Keratinocyte (primary cell): ENCODE results near the gene BBS2. TPM values are rescaled to one million over a fixed set of nuclear protein-coding genes. Genes with fewer than 3 reads are reported as not detected.

Experiments used
- DNase-seq: peaks from one replicate; pipeline ENCODE4 v3.0.0-alpha.2; 2011; ENCODE audit warnings: low read depth, missing footprints, low spot score
- FAIRE-seq: peaks from 2 replicates; lab custom pipeline; 2011; peaks lifted over from hg19 to GRCh38; lab: Jason Lieb, UNC
- H2AFZ ChIP-seq: 2 replicates; pipeline ENCODE4 v1.6.0; 2012; ENCODE audit warnings: low read length, control low read depth, inconsistent platforms; ENCODE audit not compliant: control insufficient read depth
- H3K27ac ChIP-seq: 2 replicates; pipeline ENCODE4 v1.5.1; 2011; ENCODE audit warnings: low read length; ENCODE audit not compliant: control insufficient read depth, insufficient read depth
- H3K27me3 ChIP-seq: 3 replicates; pipeline ENCODE4 v1.6.0; 2011; ENCODE audit warnings: low read length; ENCODE audit not compliant: control insufficient read depth, insufficient read depth; ENCODE audit errors: extremely low read depth
- H3K36me3 ChIP-seq, 2 experiments: 2 replicates in 1 of 2; 3 replicates in 1 of 2; pipeline ENCODE4 v1.5.1; 2011; ENCODE audit warnings: low read length in 2 of 2, mild to moderate bottlenecking in 1 of 2; ENCODE audit not compliant: control insufficient read depth in 2 of 2, insufficient read depth in 2 of 2; ENCODE audit errors: extremely low read depth in 1 of 2
- H3K4me1 ChIP-seq: 3 replicates; pipeline ENCODE4 v1.5.1; 2011; ENCODE audit warnings: low read length; ENCODE audit not compliant: control insufficient read depth, insufficient read depth; ENCODE audit errors: extremely low read depth
- H3K4me2 ChIP-seq: 3 replicates; pipeline ENCODE4 v1.6.0; 2011; ENCODE audit warnings: low read depth, low read length; ENCODE audit not compliant: control insufficient read depth, insufficient read depth; ENCODE audit errors: extremely low read depth
- H3K4me3 ChIP-seq, 3 experiments: fragments of 200-600 bp in 1 of 3; sonication (generic) in 1 of 3; 2 replicates in 2 of 3; 3 replicates in 1 of 3; pipeline ENCODE4 v1.5.1; 2011 to 2016; ENCODE audit warnings: low read length in 3 of 3, mild to moderate bottlenecking in 3 of 3, control low read depth in 2 of 3, inconsistent platforms in 1 of 3, low read depth in 1 of 3, mixed read lengths in 1 of 3, mixed run types in 1 of 3, moderate library complexity in 1 of 3; ENCODE audit not compliant: control insufficient read depth in 2 of 3, insufficient read depth in 2 of 3; ENCODE audit errors: extremely low read depth in 1 of 3
- H3K79me2 ChIP-seq: 2 replicates; pipeline ENCODE4 v1.6.0; 2012; ENCODE audit warnings: low read length; ENCODE audit not compliant: control insufficient read depth, insufficient read depth
- H3K9ac ChIP-seq: 3 replicates; pipeline ENCODE4 v1.6.0; 2011; ENCODE audit warnings: low read length; ENCODE audit not compliant: control insufficient read depth, insufficient read depth; ENCODE audit errors: extremely low read depth
- H3K9me1 ChIP-seq: 3 replicates; pipeline ENCODE4 v1.6.0; 2011; ENCODE audit warnings: low read length; ENCODE audit not compliant: control insufficient read depth, insufficient read depth; ENCODE audit errors: extremely low read depth
- H3K9me3 ChIP-seq: 2 replicates; pipeline ENCODE4 v1.5.1; 2012; ENCODE audit warnings: low read depth, low read length; ENCODE audit not compliant: control insufficient read depth
- H4K20me1 ChIP-seq: 3 replicates; pipeline ENCODE4 v1.6.0; 2011; ENCODE audit warnings: low read length; ENCODE audit not compliant: control insufficient read depth, insufficient read depth; ENCODE audit errors: extremely low read depth
- CTCF ChIP-seq, 3 experiments: IDR thresholded peaks in 1 of 3; conservative IDR thresholded peaks in 1 of 3; optimal IDR thresholded peaks in 1 of 3; 2 replicates in 2 of 3; 3 replicates in 1 of 3; pipeline versions ENCODE3 to v1.5.1; 2011; ENCODE audit warnings: low read length in 3 of 3, mild to moderate bottlenecking in 3 of 3, moderate library complexity in 2 of 3, control low read depth in 1 of 3, inconsistent platforms in 1 of 3; ENCODE audit not compliant: insufficient read depth in 2 of 3; ENCODE audit errors: extremely low read depth in 1 of 3
- EZH2 ChIP-seq: IDR thresholded peaks from one replicate; pipeline ENCODE4 v1.6.1; 2012; ENCODE audit warnings: inconsistent platforms, mild to moderate bottlenecking, low read length, moderate library complexity
- dilution Hi-C: fragments of 300-500 bp; cut with MboI; formaldehyde crosslinking; loops from one replicate; pipeline ENCODE4 v1.7.0; 2020; ENCODE audit warnings: low sequenced_read_pairs; ENCODE audit not compliant: extremely low pct_ligation_motif_present
- polyA plus RNA-seq, 5 experiments: library from polyadenylated mRNA; depleted of rRNA in 3 of 5; stranded (reverse) in 3 of 5; stranded (forward) in 1 of 5; unstranded in 1 of 5; fragments of >200 nt; gene quantifications; 1 replicate in 1 of 5; 2 replicates in 3 of 5; 3 replicates in 1 of 5; pipeline versions ENCODE4 v1.2.1 to v1.2.3, GENCODE V29; 2011 to 2012; ENCODE audit warnings: missing spikeins in 2 of 5, low read depth in 1 of 5, low replicate concordance in 1 of 5

Gene BBS2
- polyA plus RNA-seq, 1 donor (not counting 4 experiments of a cell fraction or from before 2014, with no cell fraction given) = 76.1 TPM

GRCh38 chr16:56493815-56494214 lies 26.0 kb downstream of the BBS2 start:
- H3K27me3 ChIP-seq = no peaks in the 10 kb centered on the region
- H3K9me1 ChIP-seq = no peaks in the 10 kb centered on the region
- H4K20me1 ChIP-seq = no peaks in the 10 kb centered on the region
- dilution Hi-C loops = no loop called here
- peaks cover 2 to 17% of the 10 kb centered on the region in 2 experiments for H3K36me3 ChIP-seq
- H3K4me1 ChIP-seq = no peaks in the 10 kb centered on the region
- DNase-seq = no peak
- H3K27ac ChIP-seq = no peak overlapping the region
- no peak overlapping the region for H3K4me3 ChIP-seq
- no peaks in the 10 kb centered on the region for H3K9me3 ChIP-seq
- TF ChIP-seq EZH2 (no peak), CTCF (optimal IDR thresholded peaks at IDR 0.05 in 1 of 3, IDR thresholded peaks at IDR 0.05 in 1 of 3, conservative IDR thresholded peaks at IDR 0.05 in 1 of 3; ENCODE audit: extremely low read depth in 1 of 3, insufficient read depth in 2 of 3, low read length in 3 of 3) (no peak)
- no peaks in the 10 kb centered on the region for H3K79me2 ChIP-seq
- no peak for FAIRE-seq
- no peak overlapping the region for H3K4me2 ChIP-seq
- H2AFZ ChIP-seq = no peak overlapping the region
- no peak overlapping the region for H3K9ac ChIP-seq

- H3K36me3 ChIP-seq = peaks cover 0 to 17% of the 10 kb centered on the region in 2 experiments
- H3K9me3 ChIP-seq = no peaks in the 10 kb centered on the region
- dilution Hi-C loops = no loop called here
- no peak overlapping the region for H3K27ac ChIP-seq
- H2AFZ ChIP-seq = no peak overlapping the region
- no peaks in the 10 kb centered on the region for H3K79me2 ChIP-seq
- no peak for TF ChIP-seq EZH2
- no peak for TF ChIP-seq CTCF (optimal IDR thresholded peaks at IDR 0.05 in 1 of 3, IDR thresholded peaks at IDR 0.05 in 1 of 3, conservative IDR thresholded peaks at IDR 0.05 in 1 of 3; ENCODE audit: extremely low read depth in 1 of 3, insufficient read depth in 2 of 3, low read length in 3 of 3)
- no peaks in the 10 kb centered on the region for H3K4me1 ChIP-seq
- H4K20me1 ChIP-seq = no peaks in the 10 kb centered on the region
- H3K27me3 ChIP-seq = no peaks in the 10 kb centered on the region
- H3K4me3 ChIP-seq = no peak overlapping the region
- H3K9me1 ChIP-seq = no peaks in the 10 kb centered on the region
- FAIRE-seq (no peak), DNase-seq (no peak)
- H3K9ac ChIP-seq = no peak overlapping the region
- H3K4me2 ChIP-seq = no peak overlapping the region
These were observed 26.7 kb downstream of the BBS2 start for GRCh38 chr16:56493126-56493525.
